Measurements from ENCODE around the gene SMG6.

Gene SMG6

DNA sequence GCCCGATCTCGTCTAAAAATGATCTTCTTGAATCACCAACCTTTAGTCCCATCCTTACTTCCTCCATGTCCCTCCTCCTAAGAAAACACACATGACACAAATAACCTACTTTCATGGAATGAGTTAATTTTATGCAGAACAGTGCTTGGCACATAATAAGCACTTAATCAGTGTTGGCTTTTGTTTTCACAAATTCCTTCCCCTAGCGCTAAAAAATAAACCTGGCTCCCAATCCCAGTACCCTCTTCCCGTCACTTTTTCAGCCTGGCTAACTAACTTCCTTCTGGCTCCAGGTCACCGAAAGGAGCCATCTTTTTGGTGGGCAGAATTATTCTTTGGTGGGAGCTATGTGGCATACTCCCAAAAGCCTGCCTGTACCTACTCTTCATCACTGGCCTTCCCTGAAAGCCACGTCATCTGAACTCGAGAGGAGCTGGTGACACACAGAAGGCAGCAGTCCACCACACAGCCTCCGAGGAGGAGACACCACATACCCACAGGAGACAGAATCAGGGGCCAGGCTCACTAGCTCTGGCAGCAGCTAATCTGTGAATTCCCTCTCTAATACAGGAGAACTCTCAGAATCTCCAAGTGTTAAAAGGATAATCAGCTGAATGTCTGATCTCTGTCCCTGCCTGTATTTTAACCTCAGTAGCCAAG lies 114.5 kb downstream of the SMG6 start:
- no peak for DNase-seq
- Mint-ChIP-seq H3K36me3 (ENCODE audit: low read depth) (peaks cover 61% of the 10 kb centered on the region), H3K27ac (no peak overlapping the region), H3K9me3 (no peaks in the 10 kb centered on the region), H3K4me1 (peaks cover 8% of the 10 kb centered on the region), H3K4me3 (no peak overlapping the region), H3K27me3 (ENCODE audit: low read depth, poor library complexity) (peaks cover 2% of the 10 kb centered on the region)
- TF ChIP-seq, protein P1, sequence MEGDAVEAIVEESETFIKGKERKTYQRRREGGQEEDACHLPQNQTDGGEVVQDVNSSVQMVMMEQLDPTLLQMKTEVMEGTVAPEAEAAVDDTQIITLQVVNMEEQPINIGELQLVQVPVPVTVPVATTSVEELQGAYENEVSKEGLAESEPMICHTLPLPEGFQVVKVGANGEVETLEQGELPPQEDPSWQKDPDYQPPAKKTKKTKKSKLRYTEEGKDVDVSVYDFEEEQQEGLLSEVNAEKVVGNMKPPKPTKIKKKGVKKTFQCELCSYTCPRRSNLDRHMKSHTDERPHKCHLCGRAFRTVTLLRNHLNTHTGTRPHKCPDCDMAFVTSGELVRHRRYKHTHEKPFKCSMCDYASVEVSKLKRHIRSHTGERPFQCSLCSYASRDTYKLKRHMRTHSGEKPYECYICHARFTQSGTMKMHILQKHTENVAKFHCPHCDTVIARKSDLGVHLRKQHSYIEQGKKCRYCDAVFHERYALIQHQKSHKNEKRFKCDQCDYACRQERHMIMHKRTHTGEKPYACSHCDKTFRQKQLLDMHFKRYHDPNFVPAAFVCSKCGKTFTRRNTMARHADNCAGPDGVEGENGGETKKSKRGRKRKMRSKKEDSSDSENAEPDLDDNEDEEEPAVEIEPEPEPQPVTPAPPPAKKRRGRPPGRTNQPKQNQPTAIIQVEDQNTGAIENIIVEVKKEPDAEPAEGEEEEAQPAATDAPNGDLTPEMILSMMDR (IDR thresholded peaks at IDR 0.05): no peak

DNA sequence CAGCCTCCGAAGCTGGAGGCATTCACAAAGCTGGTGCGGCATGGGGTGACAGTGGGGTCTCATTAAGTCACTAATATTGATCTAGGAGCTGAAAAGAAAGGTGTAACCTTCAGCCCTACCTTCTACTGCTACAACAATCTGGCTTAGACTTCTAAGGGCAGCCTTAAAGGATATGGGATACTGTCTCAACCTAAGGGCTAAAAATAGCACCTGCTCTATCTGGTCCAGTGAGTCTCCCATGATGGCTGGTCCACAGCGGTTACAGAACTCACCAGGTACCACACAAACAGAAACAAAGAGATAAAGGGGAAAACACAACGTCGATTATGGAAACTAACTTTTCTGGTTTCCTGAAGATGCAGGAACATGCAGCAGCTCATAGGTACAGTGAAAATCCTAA lies 115.8 kb downstream of the SMG6 start:
- DNase-seq: no peak
- no peaks in the 10 kb centered on the region for H3K27me3 Mint-ChIP-seq (ENCODE audit: low read depth, poor library complexity)
- no peak overlapping the region for H3K4me3 Mint-ChIP-seq
- peaks cover 13% of the 10 kb centered on the region for H3K4me1 Mint-ChIP-seq
- no peaks in the 10 kb centered on the region for H3K9me3 Mint-ChIP-seq
- H3K36me3 Mint-ChIP-seq (ENCODE audit: low read depth): peaks cover 55% of the 10 kb centered on the region
- TF ChIP-seq, protein P1 (IDR thresholded peaks at IDR 0.05): no peak
- H3K27ac Mint-ChIP-seq: no peak overlapping the region

DNA sequence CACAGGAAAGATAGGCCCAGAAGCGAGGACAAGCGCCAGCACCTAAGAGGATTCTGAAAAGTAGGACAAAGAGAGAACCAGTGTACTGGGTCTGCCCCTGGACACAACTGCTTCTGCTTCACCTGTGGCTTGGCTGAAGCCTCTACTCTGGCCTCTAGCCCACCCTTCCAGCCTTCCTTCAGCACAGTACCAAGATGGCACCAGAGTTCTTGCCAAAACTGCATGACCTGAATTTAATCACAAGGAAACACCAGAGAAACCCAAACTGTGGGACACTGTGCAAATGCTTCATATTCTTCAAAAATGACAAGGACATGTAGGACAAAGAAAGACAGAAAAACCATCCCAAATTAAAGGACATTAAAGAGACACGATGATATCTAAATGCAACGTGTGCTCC lies 116.6 kb downstream of the SMG6 start:
- peaks cover 47% of the 10 kb centered on the region for H3K36me3 Mint-ChIP-seq (ENCODE audit: low read depth)

DNA sequence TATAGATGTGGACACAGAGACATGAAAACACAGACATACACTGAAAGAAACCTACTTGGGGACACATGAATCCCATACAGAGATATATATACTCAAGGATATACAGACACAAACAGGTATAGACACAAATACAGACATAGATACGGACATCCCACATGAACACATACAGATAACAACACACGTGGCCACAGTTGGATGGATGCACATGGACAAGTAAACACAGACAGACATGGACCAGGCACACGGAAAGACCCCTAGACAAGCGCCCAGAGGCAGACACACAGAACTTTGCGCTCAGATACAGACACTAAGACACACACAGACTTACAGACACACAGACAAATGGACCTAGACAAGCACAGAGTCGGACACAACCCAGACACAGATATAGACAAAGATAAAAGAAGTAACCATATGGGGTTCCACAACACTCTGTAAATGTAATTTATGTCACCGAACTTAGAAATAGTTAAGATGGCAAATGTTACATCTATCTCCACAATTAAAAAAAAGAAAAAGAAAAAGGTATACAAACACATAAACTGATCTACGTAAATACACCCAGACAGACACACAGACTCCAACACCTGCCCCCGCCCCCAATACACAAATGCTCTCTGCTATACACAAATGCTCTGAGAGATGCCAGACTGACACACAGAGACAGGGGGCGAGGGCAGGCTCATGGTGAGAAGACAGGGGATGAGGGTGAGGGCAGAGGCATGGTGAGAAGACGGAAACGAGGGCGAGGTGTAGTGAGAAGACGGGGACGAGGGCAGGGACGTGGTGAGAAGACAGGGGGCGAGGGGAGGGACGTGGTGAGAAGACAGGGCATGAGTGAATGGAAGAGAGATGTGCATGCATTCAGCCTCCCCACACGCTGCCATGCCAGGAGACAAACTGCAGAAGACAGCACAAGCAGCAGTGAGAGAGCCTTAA lies 118.3 kb downstream of the SMG6 start:
- Mint-ChIP-seq H3K9me3 (no peaks in the 10 kb centered on the region), H3K4me3 (no peak overlapping the region), H3K36me3 (ENCODE audit: low read depth) (peaks cover 49% of the 10 kb centered on the region), H3K27ac (peak overlapping the region; percentile 42), H3K27me3 (ENCODE audit: low read depth, poor library complexity) (no peaks in the 10 kb centered on the region), H3K4me1 (peaks cover 37% of the 10 kb centered on the region)
- TF ChIP-seq, protein P1 (IDR thresholded peaks at IDR 0.05): no peak
- no peak for DNase-seq

More for the DNA sequence above, 116.6 kb downstream of the SMG6 start:
- no peak overlapping the region for H3K27ac Mint-ChIP-seq
- peaks cover 21% of the 10 kb centered on the region for H3K4me1 Mint-ChIP-seq
- H3K4me3 Mint-ChIP-seq: no peak overlapping the region
- H3K27me3 Mint-ChIP-seq (ENCODE audit: low read depth, poor library complexity): no peaks in the 10 kb centered on the region
- TF ChIP-seq, protein P1 (IDR thresholded peaks at IDR 0.05): no peak
- no peaks in the 10 kb centered on the region for H3K9me3 Mint-ChIP-seq
- no peak for DNase-seq

DNA sequence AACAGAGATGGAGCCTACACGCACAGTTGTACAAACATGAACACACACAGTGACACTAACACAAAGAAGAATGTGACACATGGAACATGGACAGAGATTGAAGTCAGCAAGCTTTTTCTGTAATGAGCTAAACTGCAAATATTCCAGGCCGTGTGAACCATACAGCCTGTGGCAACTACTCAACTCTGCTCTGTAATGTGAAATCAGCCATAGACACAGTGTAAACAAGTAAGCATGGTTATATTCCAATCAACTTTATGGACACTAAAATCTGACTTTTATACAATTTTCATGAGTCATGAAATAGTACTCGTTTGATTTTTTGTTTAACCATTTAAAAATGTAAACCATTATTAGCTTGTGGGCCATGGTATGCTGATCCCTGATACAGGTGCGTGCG lies 120.2 kb downstream of the SMG6 start:
- peaks cover 49% of the 10 kb centered on the region for H3K4me1 Mint-ChIP-seq
- TF ChIP-seq, protein P1 (IDR thresholded peaks at IDR 0.05): no peak
- no peaks in the 10 kb centered on the region for H3K27me3 Mint-ChIP-seq (ENCODE audit: low read depth, poor library complexity)
- no peaks in the 10 kb centered on the region for H3K9me3 Mint-ChIP-seq
- DNase-seq: no peak
- peaks cover 48% of the 10 kb centered on the region for H3K36me3 Mint-ChIP-seq (ENCODE audit: low read depth)
- no peak overlapping the region for H3K4me3 Mint-ChIP-seq
- no peak overlapping the region for H3K27ac Mint-ChIP-seq

Measured in nephron progenitor cell (in vitro differentiated cells).